ENCODE measurements around the gene SYT12.

DNA sequence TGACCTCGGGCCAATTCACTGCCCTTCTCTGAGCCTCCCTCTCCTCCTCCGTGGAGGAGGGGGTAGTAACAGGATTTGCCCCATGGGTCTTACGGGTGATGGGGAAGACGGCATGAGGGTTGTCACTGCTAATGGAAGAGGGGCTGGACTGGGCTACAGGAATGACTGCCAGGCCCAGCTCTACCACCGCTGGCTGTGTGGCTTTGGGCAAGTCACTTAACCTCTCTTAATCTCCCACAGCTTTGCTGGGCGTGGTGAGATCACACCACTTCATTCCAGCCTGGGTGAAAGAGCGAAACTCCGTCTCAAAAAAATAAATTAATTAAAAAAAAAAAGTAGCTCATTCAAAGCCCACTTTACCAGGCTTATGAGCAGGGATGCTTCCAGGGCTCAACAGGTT is 2.8 kb downstream of the SYT12 start:
- TF ChIP-seq CTCF (IDR thresholded peaks at IDR 0.05; ENCODE audit: low read depth, low read length) (no peak), EZH2phosphoT487 (IDR thresholded peaks at IDR 0.05; ENCODE audit: low read depth) (no peak)

Measured in OCI-LY3 (cell line).